IPS DF 4.7 (cell line): ENCODE measurements around the gene DBH.
"Not testable (repeated sequence)": the region's sequence is repeated elsewhere in the genome, so short reads cannot be mapped to it uniquely, and the experiment has no call there.

Experiments
- DNase-seq: peaks from one replicate; pipeline ENCODE4 v3.0.0-alpha.2; 2013; ENCODE audit warnings: low spot score; ENCODE audit errors: extremely low read depth

DBH gene

DNA sequence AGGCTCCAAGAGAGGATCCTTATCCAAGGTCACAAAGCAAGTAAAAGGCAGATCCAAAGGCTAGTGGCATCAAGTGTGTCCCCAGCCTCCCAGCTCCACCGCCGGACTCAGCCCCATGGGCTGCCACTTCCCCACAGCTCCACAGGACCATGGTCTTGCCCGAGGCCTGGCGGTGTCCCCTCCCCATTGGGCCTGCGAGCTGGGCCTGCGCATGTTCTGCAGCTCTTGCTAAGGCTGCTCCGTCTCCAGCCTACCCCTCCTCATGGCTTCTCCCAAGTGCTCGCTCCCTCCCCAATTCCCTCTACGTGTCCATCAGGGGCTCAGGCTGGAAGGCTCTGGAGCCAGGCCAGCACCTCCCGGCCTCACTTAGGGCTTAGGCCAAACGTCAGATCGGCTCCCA is 29.4 kb downstream of the DBH start:
- no peak for DNase-seq

DNA sequence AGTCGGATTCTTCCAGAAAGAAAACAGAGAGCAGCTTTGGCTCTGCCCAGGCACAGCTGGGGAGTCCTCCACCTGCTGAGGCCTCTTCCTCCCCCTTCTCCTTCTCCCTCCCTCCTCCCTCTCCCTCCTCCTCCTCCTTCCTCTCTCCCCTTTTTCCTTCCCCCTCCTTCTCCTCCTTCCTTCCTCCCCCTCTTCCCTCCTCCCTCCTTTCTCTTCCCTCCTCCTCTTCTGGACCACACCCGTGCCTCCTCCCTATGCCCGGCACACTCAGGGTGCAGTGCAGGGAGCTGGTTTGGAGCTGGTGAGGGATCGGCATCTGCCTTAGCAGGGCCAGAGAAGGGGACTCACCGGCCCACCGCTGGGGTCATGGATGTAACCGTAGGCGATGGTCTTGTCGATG is 30.2 kb downstream of the DBH start:
- no peak for DNase-seq

DNA sequence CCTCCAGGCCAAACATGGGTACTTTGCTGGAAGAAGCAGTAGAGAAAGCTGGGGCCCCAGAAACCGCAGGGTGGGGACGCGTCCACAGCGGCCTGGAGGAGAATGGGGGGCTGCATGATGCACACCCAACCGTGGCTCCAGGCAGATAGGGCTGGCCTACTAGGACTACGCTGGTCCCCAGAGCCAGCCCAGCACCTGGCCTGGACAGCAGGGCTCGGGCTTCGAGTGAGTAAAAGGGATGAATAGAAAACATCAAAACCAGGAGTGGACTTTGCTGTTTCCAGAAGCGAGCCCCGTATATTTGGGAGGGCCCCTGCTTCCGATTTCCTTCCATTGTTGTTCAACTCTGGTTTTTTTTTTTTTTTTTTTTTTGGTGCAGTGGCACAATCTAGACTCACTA is 30.7 kb downstream of the DBH start:
- no peak for DNase-seq

DNA sequence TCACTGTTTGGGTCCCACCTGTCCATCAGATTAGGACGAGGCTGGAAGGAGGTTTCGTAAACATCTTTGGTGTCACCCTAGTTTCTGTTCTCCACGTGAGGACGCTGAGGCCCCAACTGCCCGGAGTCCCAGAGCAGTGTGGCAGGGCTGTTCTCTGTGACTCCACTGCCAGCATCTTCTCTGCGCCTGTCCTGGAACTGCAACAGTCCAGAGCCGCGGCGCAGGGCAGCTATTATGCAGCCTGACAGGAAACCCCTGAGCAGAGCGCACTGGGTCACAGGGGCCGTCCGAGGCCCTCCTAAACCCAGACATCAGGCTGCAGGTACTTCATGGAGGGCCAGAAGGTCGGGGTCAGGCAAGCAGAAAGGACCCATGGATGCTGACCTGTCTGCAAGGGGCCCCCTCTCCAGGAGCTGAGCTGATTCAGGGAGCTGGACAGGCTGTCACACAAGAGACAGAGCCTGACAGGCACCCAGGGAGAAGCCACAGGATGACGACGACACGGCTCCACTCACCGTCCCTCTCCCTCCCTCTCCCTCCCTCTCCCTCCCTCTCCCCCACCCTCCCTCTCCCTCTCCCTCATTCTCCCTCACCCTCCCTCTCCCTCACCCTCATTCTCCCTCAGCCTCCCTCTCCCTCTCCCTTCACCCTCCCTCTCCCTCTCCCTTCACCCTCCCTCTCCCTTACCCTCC is 31.7 kb downstream of the DBH start:
- DNase-seq, result no peak

DNA sequence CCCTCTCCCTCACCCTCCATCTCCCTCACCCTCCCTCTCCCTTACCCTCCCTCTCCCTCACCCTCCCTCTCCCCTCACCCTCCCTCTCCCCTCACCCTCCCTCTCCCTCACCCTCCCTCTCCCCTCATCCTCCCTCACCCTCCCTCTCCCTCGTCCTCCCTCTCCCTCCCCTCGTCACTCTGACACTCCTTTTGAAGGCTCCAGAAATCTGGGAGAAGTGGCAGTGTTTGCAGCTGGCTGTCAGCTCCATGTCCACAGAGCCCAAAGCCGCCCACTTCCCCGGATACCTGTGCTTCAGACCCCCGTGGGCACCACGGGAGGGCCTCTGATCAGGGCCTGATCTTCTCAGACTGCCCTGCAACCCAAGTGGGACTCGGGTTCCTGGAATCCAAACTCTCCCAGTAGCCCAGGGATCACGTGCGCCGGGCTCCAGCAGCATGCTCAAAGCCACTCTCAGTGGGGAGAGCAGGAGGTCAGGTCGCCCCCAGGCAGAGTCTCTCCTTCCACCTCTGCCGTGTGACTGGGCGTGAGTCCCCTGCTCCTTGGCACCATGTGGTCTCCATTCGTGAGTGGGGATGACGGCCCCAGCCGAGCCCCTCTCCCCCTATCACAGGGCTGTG is 33.1 kb downstream of the DBH start:
- no peak for DNase-seq

DNA sequence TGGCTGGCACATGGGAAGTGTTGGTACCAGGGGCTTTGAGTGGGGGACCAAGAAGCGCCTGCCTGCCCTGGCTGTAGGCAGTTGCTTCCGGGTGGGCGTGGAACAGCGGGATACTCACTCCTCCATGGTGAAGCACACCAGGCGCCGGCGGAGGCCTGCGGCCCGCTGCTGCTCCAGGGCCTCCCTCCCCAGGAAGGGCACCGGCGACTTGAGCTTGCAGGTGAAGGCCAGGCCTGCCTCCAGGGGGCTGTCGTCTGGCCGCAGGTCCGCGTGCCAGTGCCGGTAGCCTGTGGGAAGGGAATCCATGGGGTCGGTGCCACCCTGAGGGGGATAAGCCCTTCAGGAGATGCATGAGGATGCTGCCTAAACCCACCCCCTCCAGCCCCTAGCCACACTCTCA is 34.3 kb downstream of the DBH start:
- DNase-seq, result no peak

DNA sequence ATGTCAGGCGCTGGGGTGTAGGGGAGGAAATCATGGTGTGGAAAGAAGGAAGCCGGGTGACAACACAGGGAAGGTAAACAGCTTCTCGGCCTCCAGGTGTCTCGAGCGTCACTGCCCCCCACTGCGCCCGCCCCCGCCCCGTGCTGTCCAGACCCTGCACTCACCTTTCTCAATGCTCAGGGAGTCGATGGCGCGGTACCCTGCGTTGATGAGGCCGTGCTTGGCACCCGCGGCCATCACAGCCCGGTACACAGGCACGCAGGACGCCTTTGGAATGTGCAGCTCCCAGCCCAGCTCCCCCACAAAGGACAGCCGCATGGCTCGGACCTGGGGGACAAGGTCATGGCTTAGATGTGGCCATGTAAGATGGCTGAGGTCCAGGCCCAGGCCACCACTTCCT is 35.2 kb downstream of the DBH start:
- no peak for DNase-seq

DNA sequence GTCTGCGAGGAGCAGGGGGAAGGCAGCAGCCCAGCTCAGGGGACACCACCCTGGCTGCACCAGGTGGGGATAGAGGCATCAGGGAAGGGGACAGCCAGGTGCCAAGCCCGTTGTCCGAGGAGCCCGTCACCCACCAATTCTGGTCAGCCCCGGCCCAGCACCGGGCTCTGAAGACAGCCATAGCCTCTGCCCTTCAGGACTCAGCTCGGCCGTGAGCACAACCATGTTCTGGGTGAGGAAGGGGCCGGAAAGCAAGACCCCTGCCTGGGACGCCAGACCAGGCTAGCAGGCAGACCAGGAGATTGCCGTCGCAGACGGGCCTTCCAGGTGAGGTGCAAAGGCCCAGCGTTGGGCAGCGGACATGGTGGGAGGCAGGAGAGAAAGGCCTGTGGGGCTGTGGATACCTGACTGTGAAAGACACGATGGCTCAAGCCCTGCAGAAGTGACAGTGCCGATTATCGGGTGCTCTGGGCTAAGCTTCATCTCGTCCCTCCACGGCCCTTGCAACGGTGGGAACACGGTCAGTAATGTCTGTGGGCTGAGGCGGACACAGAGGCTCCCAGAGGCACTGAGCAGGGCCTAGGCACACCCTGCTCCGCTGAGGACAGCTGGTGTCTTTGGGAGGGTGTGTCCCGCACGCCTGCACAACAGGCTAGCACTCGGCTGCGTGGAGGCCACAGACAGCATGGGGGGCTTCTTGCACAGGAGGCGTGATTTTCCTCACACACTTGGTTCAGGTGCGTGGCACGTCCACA is 36.5 kb downstream of the DBH start:
- DNase-seq, result no peak

DNA sequence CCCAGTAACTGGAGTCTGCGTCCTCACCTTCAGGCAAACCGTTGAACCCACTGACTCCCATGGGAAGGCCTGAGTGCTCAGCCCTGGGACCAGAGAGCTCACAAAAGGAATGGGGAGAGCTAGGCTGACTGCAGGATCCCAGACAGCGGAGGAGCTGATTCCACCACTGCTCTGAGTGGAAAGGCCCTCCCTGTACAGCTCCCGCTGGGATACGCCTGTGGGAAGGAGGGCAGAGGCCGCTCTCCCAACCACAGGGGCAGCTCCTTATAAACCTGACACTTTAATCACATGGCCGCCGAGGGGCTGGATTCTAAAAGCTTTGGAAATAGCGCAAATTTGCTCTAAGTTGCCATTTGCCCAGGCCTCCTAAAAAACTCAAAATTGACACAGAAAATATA is 37.1 kb downstream of the DBH start:
- no peak for DNase-seq

DNA sequence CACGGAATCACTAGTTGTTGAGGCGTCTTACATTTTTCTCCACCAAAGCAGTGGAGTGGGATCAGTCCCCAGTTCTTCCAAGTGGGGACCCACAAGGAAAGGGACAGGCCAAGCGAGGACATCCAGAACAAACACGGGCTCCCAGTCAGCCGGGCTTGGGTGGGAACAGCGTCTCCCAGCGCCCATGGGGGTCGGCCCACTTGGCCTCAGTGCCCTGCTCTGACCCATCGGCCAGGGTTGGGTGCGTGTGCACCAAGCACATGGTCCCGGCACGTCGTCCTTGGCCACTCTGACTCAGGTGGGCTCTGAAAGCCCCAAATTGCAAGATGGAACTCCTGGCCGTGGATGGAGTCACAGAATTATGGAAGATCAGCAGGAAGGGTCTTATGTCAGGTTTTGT is 37.9 kb downstream of the DBH start:
- no peak for DNase-seq

DNA sequence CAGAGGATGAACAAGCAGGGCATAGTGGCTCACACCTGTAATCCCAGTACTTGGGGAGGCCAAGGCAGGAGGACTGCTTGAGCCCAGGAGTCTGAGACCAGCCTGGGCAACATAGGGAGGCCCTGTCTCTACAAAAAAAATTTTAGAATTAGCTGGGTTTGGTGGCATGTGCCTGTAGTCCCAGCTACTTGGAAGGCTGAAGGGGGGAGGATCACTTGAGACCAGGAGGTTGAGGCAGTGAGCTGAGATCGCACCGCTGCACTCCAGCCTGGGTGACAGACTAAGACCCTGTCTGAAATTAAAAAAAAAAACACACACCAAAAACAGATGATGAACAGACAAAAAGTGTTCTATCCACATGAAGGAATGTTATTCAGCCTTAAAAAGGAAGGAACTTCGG is 39.6 kb downstream of the DBH start:
- DNase-seq, result not testable (repeated sequence)

DNA sequence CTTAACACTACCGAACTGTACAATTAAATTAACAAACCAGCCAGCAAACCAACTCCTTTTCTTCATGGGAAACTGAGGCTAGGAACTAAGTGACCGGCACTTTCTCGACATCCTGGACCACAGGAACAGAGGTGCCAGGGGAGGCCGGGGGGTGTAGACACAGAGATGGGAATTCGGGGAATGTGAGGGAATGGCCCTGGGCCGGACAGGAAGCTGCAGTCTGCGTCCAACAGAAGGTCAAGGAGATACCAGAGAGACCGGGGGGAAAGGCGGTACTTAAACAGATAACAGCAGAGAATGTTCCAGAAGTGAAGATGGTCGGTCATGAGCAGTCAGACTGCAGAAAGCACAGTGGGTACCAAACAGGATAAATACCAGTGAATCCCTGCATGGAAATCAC is 40.3 kb downstream of the DBH start:
- DNase-seq, result no peak

DNA sequence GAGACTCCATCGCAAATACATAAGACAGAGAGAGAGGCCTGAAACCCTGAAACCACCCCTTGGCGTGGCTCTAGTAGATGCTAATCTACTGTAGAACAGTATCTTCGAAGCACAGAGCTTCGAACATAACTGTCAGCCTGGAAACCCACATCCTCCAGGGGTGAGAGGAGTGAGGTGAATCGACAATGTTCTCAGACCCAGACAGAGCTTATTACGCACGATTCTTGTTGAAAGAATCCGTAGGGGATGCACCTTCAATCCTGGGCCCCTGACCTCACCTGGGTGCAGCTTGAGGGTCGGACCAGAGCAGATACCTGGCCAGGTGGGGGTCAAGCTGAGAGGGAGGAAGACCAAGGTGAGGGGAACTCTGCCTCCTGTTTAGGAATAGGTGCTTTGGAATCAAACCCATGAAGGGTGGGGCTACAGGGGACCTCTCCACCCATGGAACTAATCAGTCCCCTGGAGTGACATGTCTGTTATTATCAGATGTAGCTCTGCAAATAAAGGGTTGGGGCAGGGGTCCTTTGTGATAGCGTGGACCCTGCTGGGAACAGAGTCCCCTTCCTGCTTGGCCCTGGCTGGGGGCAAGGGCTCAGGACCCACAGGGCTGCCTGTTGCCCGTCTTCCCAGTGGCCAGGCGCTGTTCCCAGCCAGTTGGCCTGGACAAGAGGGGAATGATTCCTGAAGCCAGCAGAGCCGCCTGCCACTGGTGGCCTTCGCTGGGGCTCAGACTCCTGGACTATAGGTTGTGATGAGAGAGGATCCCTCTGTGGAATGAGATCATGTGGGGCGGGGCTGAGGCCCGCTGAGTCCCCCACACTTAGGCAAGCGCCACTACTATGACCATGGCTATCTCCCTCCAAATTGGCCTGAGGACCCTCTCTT is 41.2 kb downstream of the DBH start:
- no peak for DNase-seq

DNA sequence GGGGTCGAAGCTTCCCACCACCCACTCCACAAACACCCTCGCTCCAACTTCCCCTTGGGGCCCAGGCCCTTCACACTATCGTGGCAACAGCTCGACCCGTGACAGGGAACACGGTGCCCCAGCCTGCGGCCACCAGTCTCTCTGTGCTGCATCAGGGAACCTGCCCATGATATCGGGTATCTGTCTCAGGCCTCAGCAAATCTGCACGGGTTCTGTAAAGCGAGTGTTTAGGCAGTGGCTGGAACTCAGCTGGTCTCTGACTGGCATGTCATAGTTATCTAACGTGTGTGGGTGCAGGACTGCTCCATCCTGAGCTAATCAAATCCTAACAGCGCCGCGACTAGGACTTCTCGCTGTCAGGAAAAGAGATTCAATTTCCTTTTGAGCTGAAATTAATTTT is 42.9 kb downstream of the DBH start:
- DNase-seq, result no peak

DNA sequence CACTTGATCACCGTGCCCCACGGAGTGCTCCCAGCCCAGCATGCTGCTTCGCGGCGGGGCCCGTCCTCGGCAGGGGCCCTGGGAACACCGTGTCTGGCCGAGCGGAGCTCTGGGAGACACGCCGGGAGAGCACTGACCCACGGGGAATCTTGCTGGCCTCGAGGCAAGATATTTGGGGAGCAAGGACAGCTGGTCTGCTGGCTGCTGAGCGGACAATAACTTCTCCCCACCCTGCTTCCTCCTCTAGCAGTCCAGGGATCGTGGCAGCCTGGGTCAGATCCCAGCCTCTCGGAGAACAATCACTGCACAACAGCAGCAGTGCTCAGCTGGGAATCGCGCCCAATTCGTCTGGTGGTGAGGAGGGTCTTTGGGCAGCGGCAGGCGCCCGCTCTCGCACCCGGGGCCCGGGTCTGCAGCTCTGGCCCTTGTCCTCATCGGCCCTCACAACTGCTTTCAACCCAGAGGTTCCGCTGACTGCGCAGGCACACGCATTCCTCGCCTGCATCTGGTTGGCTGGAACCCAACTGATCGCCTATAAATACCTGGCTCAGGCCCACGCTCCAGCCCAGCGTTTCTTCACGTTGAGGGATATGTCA is 43.4 kb downstream of the DBH start:
- DNase-seq, result no peak

DNA sequence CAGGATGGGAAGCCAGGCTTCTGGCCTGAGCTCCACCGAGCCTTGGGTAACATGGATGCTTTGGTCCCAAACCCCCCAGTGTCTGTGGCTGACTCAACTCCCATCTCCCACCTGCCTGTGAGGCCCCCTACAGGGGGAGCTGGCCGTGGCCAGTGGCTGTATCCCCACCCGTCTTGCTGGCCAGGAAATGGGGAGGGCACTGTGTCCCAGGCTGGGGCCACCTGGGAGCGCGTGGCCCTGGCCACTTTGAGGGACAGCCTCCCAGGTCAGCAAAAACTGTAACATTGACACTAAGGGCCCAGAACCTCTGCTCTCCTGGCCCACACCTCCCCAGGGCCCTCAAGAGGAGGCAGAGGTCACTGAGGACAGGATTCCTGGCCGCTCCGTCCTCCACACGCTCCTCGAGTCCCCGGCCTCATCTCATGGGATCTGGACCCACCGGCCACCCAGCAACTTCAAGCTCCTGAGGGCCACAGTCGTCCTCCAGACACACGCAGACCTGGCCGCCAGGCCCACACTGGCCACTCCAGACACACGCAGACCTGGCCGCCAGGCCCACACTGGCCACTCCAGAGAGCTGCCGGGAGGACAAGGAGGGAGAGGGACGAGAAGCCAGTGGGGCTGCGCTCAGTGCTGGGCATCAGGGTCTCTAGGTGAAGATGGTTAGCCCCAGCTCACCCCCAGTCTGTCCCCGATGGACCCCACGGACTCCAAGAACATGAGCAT is 44.2 kb downstream of the DBH start:
- no peak for DNase-seq

DNA sequence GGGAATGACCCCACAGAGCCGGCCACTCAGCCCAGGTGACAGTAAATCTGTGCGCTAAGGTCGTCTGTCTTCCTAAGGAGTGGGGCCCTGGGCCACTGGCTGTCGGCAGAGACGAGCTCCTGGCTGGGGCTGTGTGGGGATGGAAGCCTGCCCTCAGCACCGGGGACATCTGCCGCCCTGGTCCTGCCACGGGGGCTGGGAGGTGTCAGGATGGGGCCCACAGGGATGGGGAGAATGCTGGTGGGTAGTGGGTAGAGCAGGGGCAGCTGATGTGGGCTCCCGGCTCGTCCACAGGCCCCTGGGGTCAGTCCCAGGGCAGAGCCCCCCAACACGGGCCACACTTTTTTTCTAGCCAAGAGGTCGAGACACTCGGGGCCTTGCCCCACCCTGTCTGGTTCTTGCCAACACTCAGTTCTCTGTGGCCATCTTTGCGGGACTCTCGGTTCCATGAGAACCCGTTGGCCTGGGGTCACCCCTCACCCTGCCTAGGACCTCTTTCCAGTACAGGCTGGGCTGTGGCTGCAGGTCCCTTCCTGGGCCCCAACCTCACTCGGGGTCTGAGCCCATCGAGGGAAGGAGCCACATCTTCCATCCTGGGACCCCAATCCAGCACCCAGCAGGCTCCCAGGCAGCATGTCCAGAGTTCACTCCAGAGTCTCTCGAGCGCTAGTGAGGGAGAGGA is 45.0 kb downstream of the DBH start:
- DNase-seq, result no peak

DNA sequence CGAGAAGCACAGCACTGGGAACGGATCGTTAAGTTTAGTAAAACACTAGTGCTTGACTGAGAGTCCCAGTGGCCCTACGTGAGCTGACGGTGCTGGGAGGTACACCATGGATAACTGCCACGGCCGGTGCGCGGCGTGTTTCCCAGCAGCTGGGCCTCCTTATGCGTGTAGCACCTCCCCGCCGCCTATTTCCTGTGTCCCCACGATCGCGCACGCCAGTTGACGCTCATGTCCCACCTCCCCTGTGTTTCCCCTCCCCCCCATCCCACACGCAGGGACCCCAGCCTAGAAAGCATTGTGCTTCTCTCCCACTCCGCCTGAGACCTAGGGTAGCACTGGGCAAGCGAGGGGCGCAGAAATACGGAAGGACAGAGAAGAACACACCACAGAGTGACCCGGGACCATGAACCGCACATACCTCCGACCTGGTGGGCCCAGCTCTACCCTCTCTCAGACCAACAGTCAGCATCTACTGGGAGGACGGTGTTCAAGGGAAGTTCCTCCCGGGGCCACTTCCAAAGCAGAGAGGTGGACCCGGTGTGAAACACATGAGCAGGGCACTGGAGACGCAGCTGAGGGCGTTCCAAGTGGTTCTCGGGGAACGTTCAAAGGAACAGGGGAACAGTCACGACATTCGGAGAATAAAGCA is 45.6 kb downstream of the DBH start:
- no peak for DNase-seq

DNA sequence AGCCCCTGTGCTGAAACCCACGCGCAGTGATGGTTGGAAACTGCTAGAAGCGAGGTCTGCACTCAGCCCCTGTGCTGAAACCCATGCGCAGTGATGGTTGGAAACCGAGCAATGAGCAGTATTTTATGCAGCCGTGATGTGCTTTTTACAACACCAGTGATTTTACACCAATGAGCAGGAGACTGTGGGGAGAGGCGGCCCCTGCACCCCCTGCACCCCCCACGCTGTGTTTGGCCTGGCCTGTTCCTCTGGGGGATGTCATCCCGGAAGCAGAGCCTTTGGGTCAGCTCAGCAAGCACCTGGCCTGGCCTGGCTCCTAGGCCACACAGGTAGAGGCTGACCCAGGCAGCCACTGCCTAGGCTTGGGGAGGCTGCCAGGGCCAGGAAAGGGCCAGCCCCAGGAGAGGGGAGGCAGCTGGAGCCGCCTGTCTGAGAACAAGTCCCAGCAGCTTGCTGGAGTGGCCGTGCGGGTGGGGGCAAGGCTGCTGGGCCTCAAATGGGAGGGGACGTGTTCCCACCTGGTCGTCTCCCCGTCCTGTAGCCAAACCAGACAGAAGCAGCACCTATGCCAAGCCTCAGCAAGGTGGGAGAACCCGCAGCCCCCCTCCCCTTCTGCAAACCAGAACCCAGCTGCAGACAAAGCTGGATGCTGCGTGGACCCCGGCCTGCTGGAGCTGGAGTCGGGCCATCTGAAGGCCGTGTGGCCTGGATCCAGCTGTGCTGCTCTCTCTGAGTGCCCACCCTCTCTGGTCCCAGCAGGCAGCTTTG is 46.8 kb downstream of the DBH start:
- DNase-seq, result no peak
